Fibroblast of skin of left quadriceps (primary cell): ENCODE results near the gene LRCH1.

Experiments used
- DNase-seq, 2 experiments: peaks; one replicate each; pipeline ENCODE4 v3.0.0-alpha.2; 2013; ENCODE audit warnings: low read depth in 2 of 2

The LRCH1 gene

GRCh38 chr13:46638262-46638661, 85.3 kb downstream of the LRCH1 start:
- no peak for DNase-seq

- DNase-seq = no peak
Measured at GRCh38 chr13:46639033-46639981, 86.3 kb downstream of the LRCH1 start.

GRCh38 chr13:46640843-46641242, 87.9 kb downstream of the LRCH1 start:
- no peak for DNase-seq

GRCh38 chr13:46641274-46642081, 88.5 kb downstream of the LRCH1 start:
- no peak for DNase-seq

GRCh38 chr13:46642254-46642653, 89.3 kb downstream of the LRCH1 start:
- no peak for DNase-seq

- DNase-seq = no peak
Measured at GRCh38 chr13:46643165-46643777, 90.3 kb downstream of the LRCH1 start.

GRCh38 chr13:46644816-46645215, 91.8 kb downstream of the LRCH1 start:
- no peak for DNase-seq

- no peak for DNase-seq
Measured at GRCh38 chr13:46647512-46648065, 94.6 kb downstream of the LRCH1 start.

- DNase-seq = no peak
Measured at GRCh38 chr13:46648166-46648607, 95.2 kb downstream of the LRCH1 start.

GRCh38 chr13:46649816-46650215, 96.8 kb downstream of the LRCH1 start:
- DNase-seq = no peak

- DNase-seq = no peak
Measured at GRCh38 chr13:46654951-46655350, 102.0 kb downstream of the LRCH1 start.

GRCh38 chr13:46655377-46656180, 102.6 kb downstream of the LRCH1 start:
- no peak for DNase-seq

GRCh38 chr13:46656786-46657185, 103.8 kb downstream of the LRCH1 start:
- DNase-seq = no peak

- no peak for DNase-seq
Measured at GRCh38 chr13:46659413-46660065, 106.6 kb downstream of the LRCH1 start.

- DNase-seq = no peak
Measured at GRCh38 chr13:46660416-46660815, 107.4 kb downstream of the LRCH1 start.

GRCh38 chr13:46660857-46661256, 107.9 kb downstream of the LRCH1 start:
- no peak for DNase-seq

- DNase-seq = no peak
Measured at GRCh38 chr13:46662690-46663089, 109.7 kb downstream of the LRCH1 start.

GRCh38 chr13:46663206-46664037, 110.5 kb downstream of the LRCH1 start:
- DNase-seq = no peak

GRCh38 chr13:46664195-46664594, 111.2 kb downstream of the LRCH1 start:
- DNase-seq = no peak

- no peak for DNase-seq
Measured at GRCh38 chr13:46665248-46665632, 112.3 kb downstream of the LRCH1 start.
